Non-pigmented ciliary epithelial cell (primary cell): ENCODE measurements around the gene PTPRN2.

Source experiments
- DNase-seq: peaks from one replicate; pipeline ENCODE4 v3.0.0-alpha.2; 2010; ENCODE audit warnings: low read depth

PTPRN2 gene

GRCh38 chr7:158602905-158603772 is 15.5 kb upstream of the PTPRN2 start:
- peak; percentile 24 for DNase-seq

- no peak for DNase-seq
These were observed 14.4 kb upstream of the PTPRN2 start for GRCh38 chr7:158602041-158602440.

GRCh38 chr7:158601090-158601489 is 13.5 kb upstream of the PTPRN2 start:
- DNase-seq = no peak

DNA sequence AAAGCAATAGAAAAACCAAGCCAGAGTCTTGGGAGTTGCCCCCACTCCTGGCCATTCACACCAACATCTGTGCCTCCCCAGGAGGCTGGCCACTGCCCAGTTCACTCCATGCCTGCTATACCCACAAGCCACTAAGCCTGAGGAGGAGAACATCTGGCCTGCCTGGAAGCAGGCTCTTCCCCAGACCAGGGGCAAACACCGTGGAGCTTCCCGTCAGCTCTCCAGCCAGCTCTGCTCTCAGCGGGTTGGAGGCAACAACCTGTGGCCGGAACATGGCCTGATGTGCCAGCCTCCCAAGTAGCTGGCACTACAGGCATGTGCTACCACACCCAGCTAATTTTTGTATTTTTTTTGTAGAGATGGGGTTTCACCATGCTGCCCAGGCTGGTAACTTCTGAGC is 9.1 kb upstream of the PTPRN2 start:
- DNase-seq = no peak

DNA sequence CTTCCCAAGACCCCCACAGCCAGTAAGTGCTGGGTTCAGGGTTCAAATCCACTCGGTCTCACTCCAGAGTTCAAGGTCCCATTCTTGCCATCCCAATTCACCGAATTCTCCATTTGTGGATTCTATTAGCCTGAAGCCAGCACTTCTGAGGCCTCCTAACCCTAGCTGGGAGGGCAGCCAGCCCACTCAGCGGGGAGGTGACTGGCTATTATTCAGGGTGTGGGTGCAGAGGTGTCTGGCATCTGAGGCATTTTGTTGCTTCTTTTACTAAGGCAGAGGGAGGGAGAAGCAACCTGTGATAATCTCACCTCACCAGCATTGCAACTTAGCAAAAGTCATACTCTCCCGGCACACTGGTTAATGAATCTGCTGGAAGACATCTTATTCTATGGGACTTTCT is 8.7 kb upstream of the PTPRN2 start:
- no peak for DNase-seq

GRCh38 chr7:158595068-158595467 is 7.4 kb upstream of the PTPRN2 start:
- no peak for DNase-seq

DNA sequence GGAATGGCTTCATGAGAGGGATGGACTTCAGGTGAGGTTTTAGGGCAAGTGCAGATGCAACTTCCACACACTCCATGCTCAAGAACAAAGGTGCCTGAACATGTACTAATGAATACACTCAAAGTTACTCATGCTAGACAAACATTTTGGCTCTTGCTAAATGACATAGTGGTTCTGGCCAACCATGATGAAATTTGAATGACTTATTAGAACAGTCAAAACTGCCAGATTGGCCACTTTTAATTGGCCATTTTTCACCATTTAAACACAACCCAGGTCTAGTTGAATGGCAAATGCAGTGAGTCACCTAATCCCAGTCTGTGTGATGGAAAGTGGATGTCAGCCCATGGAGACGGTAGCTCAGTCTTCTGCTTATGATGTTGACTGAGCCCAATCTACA is 4.9 kb upstream of the PTPRN2 start:
- no peak for DNase-seq

DNA sequence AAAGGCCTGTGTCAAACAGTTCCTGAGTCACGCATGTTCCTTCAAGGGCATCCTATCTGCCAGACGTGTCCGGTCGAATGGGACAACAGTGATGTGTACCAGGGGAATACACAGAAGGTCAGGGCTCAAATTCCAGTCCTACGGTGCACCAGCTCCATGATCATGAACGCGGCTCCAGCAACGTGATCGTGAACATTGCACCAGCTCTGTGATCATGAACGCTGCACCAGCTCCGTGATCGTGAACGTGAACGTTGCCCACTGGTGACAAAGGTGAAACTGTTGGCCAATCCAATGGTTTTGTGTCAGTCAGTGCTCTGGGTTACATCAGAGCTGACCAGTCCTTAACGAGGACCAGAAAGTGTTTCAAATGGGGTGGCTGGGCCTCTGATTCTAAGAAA is 4.3 kb upstream of the PTPRN2 start:
- DNase-seq = no peak

- no peak for DNase-seq
These were observed 2.5 kb upstream of the PTPRN2 start for GRCh38 chr7:158590181-158590530.

DNA sequence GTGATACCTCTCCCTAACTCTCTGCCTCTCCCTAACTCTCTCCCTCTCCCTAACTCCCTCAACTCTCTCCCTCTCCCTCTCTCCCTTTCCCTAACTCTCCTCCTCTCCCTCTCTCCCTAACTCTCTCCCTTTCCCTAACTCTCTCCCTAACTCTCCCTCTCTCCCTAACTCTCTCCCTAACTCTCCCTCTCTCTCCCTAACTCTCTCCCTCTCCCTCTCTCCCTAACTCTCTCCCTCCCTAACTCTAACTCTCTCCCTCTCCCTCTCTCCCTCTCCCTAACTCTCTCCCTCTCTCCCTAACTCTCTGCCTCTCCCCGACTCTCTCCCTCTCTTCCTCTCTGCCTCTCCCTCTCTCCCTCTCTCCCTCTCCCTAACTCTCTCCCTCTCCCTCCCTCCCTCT is 2.0 kb upstream of the PTPRN2 start:
- no peak for DNase-seq

- no peak for DNase-seq
These were observed 1.3 kb upstream of the PTPRN2 start for GRCh38 chr7:158588878-158589442.

GRCh38 chr7:158588085-158588877 is 658 bp upstream of the PTPRN2 start:
- no peak for DNase-seq

GRCh38 chr7:158586499-158587161 is 993 bp downstream of the PTPRN2 start:
- no peak for DNase-seq

- DNase-seq = no peak
These were observed 1.7 kb downstream of the PTPRN2 start for GRCh38 chr7:158585721-158586498.

- DNase-seq = no peak
These were observed 3.2 kb downstream of the PTPRN2 start for GRCh38 chr7:158584407-158584806.

GRCh38 chr7:158583810-158584209 is 3.8 kb downstream of the PTPRN2 start:
- no peak for DNase-seq

DNA sequence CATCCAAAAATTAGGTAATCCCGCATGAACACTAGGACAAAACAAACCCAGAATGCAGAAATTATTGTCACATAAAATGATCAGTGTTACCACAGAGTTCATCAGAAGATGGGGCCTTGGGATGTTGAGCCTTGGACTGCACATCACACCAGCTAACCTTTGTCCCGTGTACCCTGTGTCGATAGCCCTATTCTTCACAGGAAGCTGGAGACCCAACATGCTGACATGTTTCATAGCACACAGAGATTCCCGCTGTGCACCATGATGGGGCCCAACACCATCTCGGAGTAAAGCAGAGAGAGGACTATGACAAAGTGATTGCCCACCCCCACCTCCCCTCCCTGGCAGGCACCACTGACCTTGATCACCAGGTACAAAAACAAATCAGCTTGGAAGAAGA is 4.5 kb downstream of the PTPRN2 start:
- DNase-seq = no peak

DNA sequence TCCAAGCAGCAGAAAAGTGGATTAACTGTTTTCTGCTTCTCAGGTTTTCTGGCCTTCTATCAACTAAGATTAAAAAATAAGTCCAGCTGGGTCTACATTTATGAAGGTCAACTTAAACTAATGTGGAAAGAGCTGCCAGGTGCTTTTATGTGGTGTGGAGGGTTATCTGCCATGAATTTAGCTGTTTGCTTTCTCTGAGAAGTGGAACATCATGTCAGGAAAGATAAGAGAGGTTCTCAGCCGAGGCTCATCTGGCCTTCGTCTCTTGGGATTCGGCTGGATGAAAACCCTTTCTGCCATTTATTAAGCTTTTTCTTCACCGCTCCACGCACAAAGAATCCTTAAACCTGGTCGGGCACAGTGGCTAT is 5.5 kb downstream of the PTPRN2 start:
- no peak for DNase-seq

DNA sequence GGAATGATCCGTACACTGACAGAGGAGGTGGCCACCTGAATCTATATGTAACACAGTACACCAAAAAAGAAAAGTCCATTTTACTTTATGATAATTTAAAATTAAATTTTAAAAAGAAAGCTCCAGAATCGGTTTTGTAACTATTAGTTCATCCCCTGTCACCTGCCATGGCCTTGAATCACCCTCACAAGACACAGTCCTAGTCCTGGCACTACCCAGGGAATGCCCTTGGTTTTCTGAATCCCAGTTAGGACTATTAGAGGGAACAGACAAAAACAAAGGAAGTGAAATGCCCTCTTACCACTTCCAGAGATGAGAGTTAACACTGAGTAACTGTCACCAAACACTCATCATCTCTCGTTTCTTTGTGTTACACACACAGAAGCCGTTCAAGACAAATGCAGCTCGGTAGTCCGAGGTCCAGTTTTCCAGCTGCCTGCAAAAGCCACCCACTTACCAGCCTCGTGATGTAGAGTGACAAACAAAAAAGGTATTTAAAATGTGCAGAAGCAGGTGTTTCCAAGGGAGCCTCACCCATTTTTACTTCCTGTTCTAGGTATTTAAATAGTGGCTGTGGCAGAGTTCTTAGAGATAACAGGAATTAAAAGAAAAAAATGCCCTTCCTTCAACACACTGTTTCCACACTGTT is 6.1 kb downstream of the PTPRN2 start:
- DNase-seq = no peak

- no peak for DNase-seq
These were observed 7.7 kb downstream of the PTPRN2 start for GRCh38 chr7:158579662-158580646.
